AML-193 (cell line): ENCODE results near the gene DNAH11.
"Not testable (repeated sequence)": the region's sequence is repeated elsewhere in the genome, so short reads cannot be mapped to it uniquely, and the experiment has no call there.

Experiments
- DNase-seq, 2 experiments: peaks; one replicate each; lab custom pipeline; 2025; lab: John Stamatoyannopoulos, UW

Gene DNAH11

DNA sequence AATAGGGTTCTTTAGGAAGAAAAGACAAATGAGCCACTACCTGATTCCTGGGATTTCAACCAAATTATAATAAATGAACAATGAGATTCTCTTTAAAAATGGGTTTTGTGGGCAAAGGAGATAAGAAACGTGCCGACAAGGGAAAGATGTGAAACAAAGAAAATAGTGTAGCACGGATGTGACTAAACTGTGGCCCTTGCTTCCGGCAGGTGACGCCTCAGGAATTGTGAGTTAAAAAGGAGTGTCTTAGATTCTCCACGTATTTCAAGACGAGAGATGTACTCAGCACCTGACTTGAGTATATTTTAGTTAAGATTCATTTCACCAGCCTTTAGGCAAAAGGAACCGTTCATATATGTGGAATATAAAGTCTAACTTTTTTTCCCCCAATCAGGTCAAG lies 75.9 kb downstream of the DNAH11 start:
- no peak for DNase-seq

DNA sequence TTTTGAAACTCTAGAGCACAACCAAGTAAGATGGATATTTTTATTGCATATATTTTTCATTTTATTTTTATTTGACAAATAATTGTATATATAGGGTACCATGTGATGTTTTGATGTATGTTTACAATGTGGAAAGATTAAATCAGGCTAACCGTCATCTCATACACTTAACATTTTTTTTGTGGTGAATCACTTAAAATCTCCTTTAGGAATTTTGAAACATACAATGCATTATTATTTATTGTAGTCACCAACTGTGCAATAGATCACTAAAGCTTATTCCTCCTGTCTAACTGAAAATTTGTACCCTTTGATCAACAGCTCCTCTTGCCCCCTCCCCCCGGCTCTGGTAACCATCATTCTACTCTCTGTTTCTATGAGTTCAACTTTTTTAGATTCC lies 77.2 kb downstream of the DNAH11 start:
- DNase-seq, result no peak

DNA sequence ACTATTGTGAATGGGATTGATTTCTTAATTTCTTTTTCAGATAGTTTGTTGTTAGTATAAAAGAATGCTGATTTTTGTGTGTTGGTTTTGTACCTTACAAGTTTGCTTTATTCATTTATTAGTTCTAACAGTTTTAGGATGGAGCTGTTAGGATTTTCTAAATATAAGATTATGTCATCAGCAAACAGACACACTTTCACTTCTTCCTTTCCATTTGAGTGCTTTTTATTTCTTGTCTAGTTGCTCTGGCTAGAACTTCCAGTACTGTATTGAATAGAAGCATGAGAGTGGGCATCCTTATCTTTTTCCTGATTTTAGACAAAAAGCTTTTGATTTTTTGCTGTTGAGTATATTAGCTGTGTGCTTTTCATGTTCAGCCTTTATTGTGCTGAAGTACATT lies 81.5 kb downstream of the DNAH11 start:
- DNase-seq, result no peak

DNA sequence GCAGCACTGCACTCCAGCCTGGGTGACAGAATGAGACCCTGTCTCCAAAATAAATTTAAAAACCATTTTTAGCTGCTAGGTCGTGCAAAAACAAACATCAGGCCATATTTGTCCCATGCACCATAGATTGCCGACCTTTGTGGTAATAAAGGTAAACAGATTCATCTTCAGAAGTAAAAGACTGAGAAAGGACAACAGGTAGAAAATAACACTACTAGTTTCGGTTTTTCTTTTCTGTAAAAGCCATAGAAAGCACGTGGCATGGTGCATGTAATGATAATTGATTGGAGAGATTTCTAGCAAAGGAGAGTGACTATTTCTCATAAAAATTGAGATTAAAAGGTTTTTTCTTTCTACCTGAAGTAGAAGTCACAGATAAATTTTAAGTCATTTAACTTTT lies 93.9 kb downstream of the DNAH11 start:
- DNase-seq, result no peak

DNA sequence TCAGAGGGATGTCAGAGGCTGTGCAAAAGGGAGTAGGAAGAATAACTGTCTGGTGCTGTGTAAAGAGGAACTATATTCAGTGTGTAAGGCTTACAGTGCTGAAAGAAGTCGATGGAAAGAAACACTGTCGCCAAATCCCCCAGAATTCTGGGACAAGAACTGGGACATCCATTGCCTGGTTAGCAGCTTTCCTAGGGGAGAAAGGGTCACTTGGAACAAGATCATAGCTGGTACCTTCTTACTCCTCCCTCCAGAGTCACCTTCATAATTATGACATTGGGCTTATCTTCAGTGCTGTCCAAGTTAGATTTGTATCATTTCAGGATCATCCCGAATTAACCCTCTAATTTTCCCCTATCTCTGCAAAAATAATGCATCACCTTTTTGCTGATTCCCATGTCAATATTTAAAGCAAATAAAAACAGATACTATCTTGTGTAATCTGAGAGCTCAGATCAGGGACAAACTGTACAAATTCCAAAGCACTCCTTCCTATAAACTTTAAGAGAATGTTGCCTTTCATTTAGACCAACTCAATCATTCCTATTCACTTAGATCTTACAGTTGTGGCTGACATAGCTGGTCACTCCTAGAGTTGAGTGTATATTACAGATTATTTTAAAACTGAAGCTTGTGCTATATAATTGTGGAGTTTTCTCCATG lies 96.5 kb downstream of the DNAH11 start:
- no peak for DNase-seq

DNA sequence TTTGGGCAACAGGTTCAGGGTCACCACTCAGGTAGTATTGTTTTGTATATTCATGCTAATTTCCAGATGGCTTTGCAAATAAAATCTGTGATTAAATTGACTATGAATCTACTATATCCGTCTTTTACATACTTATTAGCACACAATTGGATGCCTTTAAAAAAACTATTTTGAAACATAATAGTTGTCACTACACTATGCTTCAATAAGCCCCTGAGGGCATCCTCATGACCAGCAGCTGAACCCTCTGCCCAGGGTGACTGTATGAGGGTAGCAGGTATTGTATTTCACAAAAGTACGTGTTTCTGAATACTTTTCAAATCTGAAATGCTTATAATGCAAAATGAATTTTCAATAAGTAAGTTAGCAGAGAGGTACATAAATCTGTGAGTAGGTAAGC lies 97.3 kb downstream of the DNAH11 start:
- no peak for DNase-seq

DNA sequence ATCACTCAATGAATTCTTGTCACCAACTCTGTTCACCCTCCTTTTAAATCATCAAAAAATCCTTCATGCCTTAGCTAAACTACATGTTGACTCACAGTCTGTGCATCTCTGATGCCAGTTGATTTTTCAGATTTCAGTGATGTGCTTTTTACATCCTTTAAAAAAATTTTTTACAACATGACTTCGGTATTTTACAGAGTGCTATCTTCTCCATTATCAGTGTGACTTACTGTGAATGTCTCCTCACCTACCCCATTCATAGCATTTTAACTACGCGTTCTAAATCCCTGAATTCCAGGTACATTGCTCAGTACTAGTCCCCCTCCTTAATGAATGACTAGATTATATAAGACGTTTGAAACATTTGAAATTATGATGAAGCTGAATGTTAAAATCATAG lies 98.7 kb downstream of the DNAH11 start:
- DNase-seq, result no peak

DNA sequence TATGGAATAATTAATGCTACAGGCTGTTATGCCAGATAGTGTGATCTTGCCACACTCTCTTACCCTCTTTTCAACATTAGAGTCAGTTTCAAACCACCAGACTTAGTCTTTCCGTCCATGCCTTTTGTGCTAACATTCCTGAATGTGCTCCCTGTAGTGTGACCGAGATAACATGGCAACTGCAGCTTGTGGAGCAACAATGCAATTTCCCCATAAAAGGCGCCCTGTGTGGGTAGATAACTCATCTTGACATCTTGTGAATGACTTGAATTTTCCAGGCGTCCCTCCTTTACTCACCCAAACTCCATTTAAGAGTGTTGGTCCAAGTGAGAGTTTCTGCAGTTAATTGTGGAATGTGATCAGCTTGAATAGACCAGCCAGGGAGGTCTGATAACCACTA lies 99.6 kb downstream of the DNAH11 start:
- no peak for DNase-seq

DNA sequence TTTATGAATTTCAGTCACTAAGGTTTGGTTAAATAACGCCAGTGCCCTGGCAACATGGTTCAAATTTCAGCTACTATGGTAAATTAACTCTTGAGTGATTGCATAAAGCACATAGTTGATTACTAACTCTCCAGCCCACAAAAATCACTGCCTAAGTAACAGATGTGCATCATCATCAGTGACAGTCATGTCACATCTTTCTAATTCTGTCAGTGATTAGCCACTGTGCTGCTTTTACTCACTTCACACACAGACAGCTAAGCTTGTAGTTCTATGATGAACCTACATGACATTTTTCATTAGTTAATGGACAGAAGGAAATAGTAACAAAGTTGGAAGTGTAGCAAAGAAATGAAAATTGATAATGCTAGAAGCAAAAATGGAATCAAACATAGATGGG lies 108.9 kb downstream of the DNAH11 start:
- DNase-seq, result no peak

DNA sequence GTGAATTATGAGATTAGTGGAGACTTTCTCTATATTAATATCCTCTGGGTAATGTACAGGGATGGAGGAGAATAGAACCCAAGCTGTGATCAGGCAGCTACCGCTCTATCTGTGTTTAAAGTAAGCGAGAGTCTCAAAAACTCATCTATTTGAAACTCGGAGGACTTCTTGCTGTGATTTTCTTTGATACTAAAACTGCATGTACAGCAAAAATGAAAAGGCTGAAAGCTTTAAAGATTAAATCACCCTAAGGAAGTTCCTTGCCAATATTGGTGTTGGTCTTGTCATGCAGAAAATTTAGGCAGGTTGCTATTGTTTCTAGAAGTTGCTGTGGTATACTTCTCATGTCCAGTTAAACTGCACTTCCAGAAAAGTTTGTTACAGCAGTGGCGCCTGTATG lies 110.8 kb downstream of the DNAH11 start:
- DNase-seq, result no peak

DNA sequence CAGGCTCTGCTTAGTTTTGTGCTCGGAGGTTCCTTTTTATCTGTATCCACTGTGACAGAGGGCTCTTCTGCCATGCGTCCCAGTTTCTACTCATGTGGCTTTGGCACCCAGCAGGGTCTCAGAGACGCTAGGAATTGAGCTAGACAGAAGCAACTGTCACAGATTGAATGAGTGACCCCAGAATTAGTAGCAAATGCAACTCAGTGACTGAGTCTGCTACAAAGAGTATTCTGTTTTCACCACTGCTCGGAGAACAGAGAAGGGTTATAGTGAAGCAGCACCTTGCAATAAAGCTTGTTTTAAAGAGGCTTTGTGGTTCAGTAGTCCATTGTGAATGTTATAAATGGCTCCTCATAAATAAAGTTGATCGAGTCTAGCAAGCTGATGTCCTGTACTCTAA lies 113.2 kb downstream of the DNAH11 start:
- no peak for DNase-seq

DNA sequence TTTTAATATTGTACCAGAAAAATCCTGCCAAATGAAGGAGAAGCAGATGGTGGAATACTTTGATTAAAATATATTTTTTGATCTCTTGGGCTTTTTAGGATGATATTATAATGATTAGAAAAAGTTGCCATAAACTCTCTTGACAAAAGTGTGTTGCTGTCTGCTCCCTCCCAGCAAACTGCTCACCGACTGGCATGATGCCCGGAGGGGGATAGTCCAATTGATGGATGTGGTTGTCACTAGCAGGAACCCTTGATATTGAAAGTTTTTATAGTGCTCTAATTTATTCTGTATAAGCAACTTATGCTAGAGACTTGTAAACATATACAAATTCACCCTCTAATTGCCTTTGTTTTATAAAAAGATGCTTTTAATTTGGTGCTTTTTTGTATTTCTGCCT lies 114.0 kb downstream of the DNAH11 start:
- no peak for DNase-seq

DNA sequence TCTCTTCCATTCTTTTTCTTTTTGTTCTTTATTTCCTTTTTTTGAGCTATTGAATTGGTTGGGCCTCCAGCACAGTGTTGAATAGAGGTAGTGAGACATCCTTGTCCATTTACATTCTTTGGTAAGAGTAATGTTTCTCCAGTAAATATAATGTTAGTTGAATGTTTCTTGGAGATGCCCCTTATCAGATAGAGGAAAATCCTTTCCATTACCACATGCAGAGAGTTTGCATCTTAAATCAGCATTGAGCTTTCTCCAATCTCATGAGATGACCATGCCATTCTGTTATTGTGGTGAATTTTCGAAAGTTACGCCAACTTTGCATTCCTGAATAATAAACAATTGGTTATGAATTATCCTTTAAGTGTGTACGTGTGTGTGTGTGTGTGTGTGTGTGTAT lies 127.7 kb downstream of the DNAH11 start:
- no peak for DNase-seq

DNA sequence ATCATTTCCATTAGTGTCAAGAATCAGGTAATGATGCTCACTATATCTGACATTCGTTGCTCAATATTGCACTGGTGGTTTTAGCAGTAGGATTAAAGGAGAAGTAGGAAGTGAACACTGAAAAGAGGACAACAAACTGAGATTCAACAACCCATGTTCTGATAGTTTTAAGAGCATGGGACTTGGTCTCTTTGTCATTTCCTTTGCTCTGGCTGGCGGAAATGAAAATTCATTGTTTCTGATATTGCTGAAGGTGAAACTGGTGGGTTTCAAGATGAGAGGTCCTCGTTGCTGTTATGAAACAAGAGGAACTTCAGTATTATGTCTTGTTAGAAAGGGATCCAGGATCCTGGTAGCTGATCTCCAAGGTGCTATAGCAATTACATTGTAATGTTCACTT lies 129.0 kb downstream of the DNAH11 start:
- no peak for DNase-seq

DNA sequence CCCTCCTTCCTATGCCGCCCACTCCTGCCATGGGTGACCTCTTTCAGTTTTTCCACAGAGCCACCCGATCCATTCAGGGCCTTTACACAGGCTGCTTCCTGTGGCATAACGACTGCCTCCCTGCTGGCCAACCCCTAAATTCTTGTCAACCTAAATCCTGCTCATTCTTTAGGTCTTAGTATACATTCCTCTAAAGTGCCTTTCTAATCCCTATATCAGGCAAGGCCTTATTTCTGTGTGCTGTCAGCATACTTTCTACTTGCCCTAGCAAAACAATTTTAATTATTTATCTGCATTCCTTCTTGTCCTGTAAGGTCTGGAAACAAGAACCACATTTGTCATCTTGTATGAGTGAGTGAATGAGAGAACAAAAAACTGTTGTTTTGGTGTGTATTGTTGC lies 132.4 kb downstream of the DNAH11 start:
- DNase-seq, result no peak

DNA sequence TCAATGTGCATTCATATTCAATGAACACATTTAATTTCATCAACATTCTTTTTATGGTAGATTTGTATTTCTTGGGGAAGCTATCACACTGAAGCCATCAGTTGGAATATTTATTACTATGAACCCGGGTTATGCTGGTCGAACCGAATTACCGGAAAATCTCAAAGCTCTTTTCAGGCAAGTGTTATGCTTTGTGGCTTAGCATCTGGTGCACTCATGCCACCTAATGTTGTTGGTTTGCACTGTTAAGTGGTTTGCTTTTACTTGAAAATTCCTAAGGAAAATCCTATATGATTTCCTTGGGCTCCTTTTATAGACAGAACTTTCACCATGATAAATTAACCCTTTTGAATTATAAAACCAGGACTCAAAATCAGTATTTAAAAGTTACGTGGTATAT lies 147.9 kb downstream of the DNAH11 start:
- DNase-seq, result no peak

DNA sequence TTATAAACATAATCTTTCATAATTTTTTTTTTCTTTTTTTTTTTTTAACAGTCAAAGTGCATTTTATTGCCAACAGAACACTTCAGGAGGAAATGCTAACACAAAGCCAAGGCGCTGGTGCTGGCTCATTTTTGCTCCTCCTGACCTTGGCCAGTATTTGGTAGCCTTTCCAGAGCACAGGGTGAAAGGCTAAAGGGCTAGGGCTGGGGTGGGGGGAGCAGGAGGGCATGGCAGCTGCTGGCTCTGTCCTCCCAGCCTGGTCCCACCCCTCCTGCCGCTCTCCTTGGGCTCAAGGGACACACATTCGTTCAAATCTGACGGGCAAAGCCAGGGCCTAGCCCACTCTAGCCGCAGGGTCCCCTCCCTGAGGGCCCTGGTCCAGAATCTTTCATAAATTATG lies 148.3 kb downstream of the DNAH11 start:
- DNase-seq, result not testable (repeated sequence)

DNA sequence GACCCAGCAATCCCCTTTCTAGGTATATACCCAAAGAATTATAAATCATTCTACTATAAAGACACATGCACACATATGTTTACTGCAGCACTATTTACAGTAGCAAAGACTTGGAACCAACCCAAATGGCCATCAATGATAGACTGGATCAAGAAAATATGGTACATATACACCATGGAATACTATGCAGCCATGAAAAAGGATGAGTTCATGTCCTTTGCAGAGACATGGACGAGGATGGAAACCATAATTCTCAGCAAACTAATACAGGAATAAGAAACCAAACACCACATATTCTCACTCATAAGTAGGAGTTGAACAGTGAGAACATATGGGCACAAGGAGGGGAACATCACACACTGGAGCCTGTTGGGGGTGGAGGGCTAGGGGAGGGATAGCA lies 157.7 kb downstream of the DNAH11 start:
- not testable (repeated sequence) for DNase-seq

DNA sequence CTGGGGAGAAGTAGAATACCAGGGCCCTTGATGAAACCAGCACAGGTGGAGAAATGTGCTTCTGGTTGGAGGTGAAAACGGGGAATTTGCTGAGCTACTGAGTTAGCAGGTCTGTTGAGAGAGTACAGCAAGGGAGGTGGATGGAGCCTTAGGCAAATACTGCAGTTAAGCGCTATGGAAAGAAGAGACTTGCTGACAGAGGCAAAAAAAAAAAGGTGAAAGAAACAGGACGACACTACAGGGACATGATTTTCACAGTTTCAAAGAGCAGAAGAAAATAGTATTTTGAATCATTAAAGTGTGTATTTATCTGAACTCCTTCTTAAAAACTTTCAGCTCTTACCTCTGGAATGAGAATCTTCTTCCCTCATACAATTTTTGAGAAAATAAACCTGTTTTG lies 159.5 kb downstream of the DNAH11 start:
- no peak for DNase-seq

DNA sequence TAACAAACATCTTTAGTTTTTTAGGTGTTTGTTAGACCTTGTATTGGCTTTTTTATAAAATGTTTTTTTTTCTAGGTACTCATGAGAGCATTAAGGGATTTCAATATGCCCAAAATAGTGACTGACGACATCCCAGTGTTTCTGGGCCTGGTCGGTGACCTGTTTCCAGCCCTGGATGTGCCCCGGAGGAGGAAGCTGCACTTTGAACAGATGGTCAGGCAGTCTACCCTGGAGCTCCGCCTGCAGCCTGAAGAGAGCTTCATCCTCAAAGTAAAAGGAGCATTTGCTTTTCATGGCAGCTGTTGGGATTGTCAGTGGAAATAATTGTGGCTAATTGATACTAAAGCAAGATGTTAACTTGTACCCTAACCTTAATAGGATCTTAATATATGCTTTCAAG lies 161.5 kb downstream of the DNAH11 start:
- no peak for DNase-seq

DNA sequence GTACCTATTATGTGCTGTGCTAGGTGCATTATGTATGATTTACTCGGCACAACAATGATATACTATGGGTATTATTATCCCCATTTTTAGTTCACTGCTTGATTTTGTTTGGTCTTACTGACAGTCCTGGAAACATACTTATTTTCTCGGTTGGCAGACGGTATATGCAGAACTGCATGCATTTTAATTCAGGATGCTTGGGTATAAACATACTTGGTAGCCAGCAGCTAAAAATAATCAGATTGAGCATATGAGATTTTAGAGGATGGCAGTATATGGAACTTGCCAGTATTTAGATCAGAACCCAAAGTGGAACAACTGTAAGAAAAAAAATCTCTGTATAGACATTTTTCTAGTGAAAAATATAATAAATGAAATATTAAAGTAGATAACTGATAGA lies 163.3 kb downstream of the DNAH11 start:
- DNase-seq, result no peak

DNA sequence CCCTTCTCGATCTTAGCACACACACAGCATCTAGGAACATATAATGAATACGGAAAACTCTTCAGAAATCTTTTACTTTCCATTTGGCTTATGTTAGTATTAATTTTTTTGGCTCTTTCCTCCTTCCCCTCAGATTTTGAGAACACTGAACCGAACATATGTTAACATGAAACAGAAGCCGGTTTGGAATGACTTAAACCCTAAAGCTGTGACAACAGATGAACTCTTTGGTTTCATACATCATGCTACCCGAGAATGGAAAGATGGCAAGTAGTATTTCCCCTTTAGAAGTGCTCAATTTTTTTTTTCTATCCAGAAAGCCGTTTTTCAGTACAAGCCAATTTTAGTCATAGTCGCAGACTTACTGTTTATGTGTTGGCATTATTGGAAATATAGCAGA lies 164.7 kb downstream of the DNAH11 start:
- no peak for DNase-seq

DNA sequence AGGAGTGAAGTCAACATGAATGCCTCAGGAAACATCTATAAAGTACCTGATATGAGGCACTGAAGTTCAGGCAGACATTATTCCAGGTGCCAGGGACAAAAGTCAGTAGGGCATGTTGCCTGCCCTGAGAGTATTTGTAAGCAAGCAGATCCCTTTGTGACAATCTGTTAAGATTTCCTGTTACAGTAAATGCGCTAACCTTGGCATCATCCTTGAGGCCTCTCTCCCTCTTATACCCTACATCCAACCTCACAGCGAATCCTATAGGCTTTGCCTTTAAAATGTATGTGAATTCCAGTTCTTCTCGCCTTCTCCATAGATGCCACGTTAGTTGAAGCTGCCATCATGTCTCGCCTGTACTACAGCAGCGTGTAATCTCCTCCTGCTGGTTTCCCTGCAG lies 165.3 kb downstream of the DNAH11 start:
- DNase-seq, result no peak

DNA sequence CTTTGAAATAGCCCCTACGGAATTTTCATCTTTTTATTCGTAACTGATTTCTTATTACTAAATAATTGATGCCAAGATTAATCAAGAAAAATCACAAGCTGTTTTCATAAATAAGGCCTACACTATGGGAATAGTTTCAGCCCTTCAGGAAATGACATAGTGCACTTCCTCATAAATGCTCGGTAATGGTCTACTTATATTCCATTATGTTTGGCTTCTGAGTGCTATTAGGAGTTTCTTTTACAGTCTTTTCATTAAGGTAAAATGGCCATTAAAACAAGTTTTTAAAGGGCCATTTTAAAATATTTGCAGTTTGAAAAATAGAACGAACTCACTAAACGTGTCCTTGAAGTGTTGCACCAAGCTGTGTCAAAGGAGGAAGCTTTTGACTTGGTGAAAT lies 174.5 kb downstream of the DNAH11 start:
- DNase-seq, result no peak

DNA sequence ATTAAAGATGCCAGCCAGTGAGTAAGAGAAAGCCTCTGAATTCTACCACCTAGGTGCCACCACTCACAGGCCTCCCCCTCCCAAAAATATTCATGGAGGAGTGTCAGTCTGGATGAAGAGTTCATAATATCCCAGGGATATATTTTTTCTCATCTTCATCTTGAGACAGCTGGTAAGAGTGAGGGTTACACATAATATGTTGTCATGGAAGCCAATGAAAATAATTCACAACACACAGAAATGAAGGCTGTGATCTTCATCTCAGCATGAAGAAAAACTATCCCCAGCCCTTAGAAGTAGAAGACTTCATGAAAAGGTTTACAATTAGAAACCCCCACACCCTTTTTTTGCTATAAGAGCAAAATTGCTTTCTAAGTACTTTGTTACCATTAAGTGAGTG lies 175.6 kb downstream of the DNAH11 start:
- no peak for DNase-seq
